MCF 10A (cell line): ENCODE data around the gene C19orf25. TPM values are rescaled to one million over a fixed set of nuclear protein-coding genes. Genes with fewer than 3 reads are reported as not detected.

Source experiments
- Bru-seq: library from RNA; stranded (reverse); fragments of 400-500 nt; gene quantifications from one replicate; lab custom pipeline; 2021; lab: Mats Ljungman, UMichigan
- BruChase-seq, 2 experiments: library from RNA; stranded (reverse); fragments of 400-500 nt; gene quantifications; one replicate each; lab custom pipeline; 2021; lab: Mats Ljungman, UMichigan
- BruUV-seq: library from RNA; stranded (reverse); fragments of 400-500 nt; replicated peaks from 2 replicates; lab custom pipeline; 2021; lab: Mats Ljungman, UMichigan
- CTCF ChIA-PET: fragments of 300-600 bp; sonication (Branson Sonifier 250); formaldehyde crosslinking; extraction: SDS; loops from one replicate; lab custom pipeline; 2021; ENCODE audit warnings: antibody characterized with exemption, inconsistent platforms; lab: Yijun Ruan, JAX
- POLR2A ChIA-PET: fragments of 300-600, 350-650 bp; sonication (Branson Sonifier 250); formaldehyde crosslinking; extraction: SDS; loops from one replicate; lab custom pipeline; 2020; ENCODE audit warnings: antibody characterized with exemption, inconsistent platforms; lab: Yijun Ruan, JAX
- DNase-seq: peaks from one replicate; pipeline ENCODE4 v3.0.0-alpha.2; 2018; ENCODE audit not compliant: unreplicated experiment
- H3K27ac Mint-ChIP-seq: one replicate; pipeline ENCODE4 v1.8.0; 2022; ENCODE audit warnings: mild to moderate bottlenecking, low read depth, mixed read lengths; ENCODE audit not compliant: unreplicated experiment
- H3K27me3 Mint-ChIP-seq: one replicate; pipeline ENCODE4 v1.8.0; 2022; ENCODE audit warnings: mixed read lengths; ENCODE audit not compliant: insufficient read depth, unreplicated experiment
- H3K36me3 Mint-ChIP-seq: one replicate; pipeline ENCODE4 v1.8.0; 2022; ENCODE audit warnings: mild to moderate bottlenecking, moderate library complexity, mixed read lengths; ENCODE audit not compliant: insufficient read depth, unreplicated experiment
- H3K4me1 Mint-ChIP-seq: one replicate; pipeline ENCODE4 v1.8.0; 2022; ENCODE audit warnings: mixed read lengths; ENCODE audit not compliant: insufficient read depth, unreplicated experiment
- H3K4me3 Mint-ChIP-seq: one replicate; pipeline ENCODE4 v1.8.0; 2022; ENCODE audit warnings: mild to moderate bottlenecking, moderate library complexity, mixed read lengths; ENCODE audit not compliant: unreplicated experiment
- H3K9me3 Mint-ChIP-seq: one replicate; pipeline ENCODE4 v1.8.0; 2022; ENCODE audit warnings: mixed read lengths; ENCODE audit not compliant: unreplicated experiment
- CTCF ChIP-seq: fragments of 200-600 bp; IDR thresholded peaks from one replicate; pipeline ENCODE4 v1.8.0; 2022; ENCODE audit warnings: antibody characterized with exemption, mild to moderate bottlenecking; ENCODE audit not compliant: unreplicated experiment
- intact Hi-C: fragments of 100-400 bp; cut with micrococcal nuclease; formaldehyde crosslinking; loops from 2 replicates; pipeline ENCODE4 v1.14.1; 2022
- long read RNA-seq: library from polyadenylated mRNA; stranded (forward); transcript quantifications from one replicate; pipeline ENCODE4 v2.0.0, GENCODE V29; 2022
- total RNA-seq: library from RNA; stranded (reverse); gene quantifications from 2 replicates; pipeline ENCODE4 v1.2.3, GENCODE V29; 2022

C19orf25 gene
- 36.3 and 40.5 TPM in 2 replicates for total RNA-seq
- percentile 59 among the genes with signal in this experiment for Bru-seq, nascent RNA
- percentile 65 among the genes with signal in this experiment for BruChase-seq, experiment 1, labeled RNA remaining after a 6-hour chase
- percentile 60 among the genes with signal in this experiment for BruChase-seq, experiment 2, labeled RNA remaining after a 2-hour chase
- long read RNA-seq, transcript C19orf25-211 (1 exons, 2,314 nt): minor isoform, 5 of 126 reads
- long read RNA-seq, transcript C19orf25-203 (3 exons, 1,837 nt): major isoform, 96 of 126 reads
- long read RNA-seq, transcript C19orf25-202 (2 exons, 2,403 nt): minor isoform, 5 of 126 reads
- long read RNA-seq, transcript C19orf25-213 (3 exons, 1,287 nt): minor isoform, 8 of 126 reads
- long read RNA-seq, partial matches to known transcripts: 2 of 126 reads
- long read RNA-seq, other reads (novel, unspliced or antisense): 4 of 126 reads

GRCh38 chr19:1478934-1479707 is at the start of gene C19orf25:
Gene C19orf25, minus strand, starts transcription at chr19:1479215. Its CDS starts 312 bp downstream, at chr19:1478903.
- Mint-ChIP-seq H3K27ac (peak within 1 kb of the TSS; percentile 99), H3K27me3 (no peaks in the 10 kb centered on the region), H3K36me3 (peaks cover 34% of the 10 kb centered on the region), H3K4me1 (peaks cover 10% of the 10 kb centered on the region), H3K9me3 (no peaks in the 10 kb centered on the region), H3K4me3 (peak within 1 kb of the TSS; percentile 95)
- no TSS peak for BruUV-seq
- CTCF ChIA-PET: no interaction called here
- intact Hi-C loops: no loop called here
- POLR2A ChIA-PET: interaction anchor here (0.6 to 1.7 kb wide), 4 partner anchors 12 to 74 kb away, joined by 3 to 5 read pairs (median 3); partner anchors contain the start of gene REEP6
- TF ChIP-seq CTCF: no peak
- peak; percentile 96 for DNase-seq

- ChIA-PET POLR2A (no interaction called here), CTCF (no interaction called here)
- TF ChIP-seq CTCF: no peak
- DNase-seq: no peak
- no peaks in the 10 kb centered on the region for H3K36me3 Mint-ChIP-seq
- H3K4me1 Mint-ChIP-seq: no peaks in the 10 kb centered on the region
- H3K27me3 Mint-ChIP-seq: peaks cover 36% of the 10 kb centered on the region
- H3K27ac Mint-ChIP-seq: no peak overlapping the region
- H3K9me3 Mint-ChIP-seq: no peaks in the 10 kb centered on the region
- no TSS peak for BruUV-seq
- intact Hi-C loops: no loop called here
- H3K4me3 Mint-ChIP-seq: no peak overlapping the region
Observed at GRCh38 chr19:1527650-1528309, 48.8 kb upstream of the C19orf25 start.

- Mint-ChIP-seq H3K36me3 (no peaks in the 10 kb centered on the region), H3K27ac (no peak overlapping the region), H3K4me3 (no peak overlapping the region), H3K9me3 (no peaks in the 10 kb centered on the region), H3K4me1 (no peaks in the 10 kb centered on the region), H3K27me3 (peaks cover 36% of the 10 kb centered on the region)
- DNase-seq: peak; percentile 34
- intact Hi-C loops: no loop called here
- no TSS peak for BruUV-seq
- ChIA-PET CTCF (interaction anchor here (0.6 kb wide), 1 partner anchor 10 kb away, joined by 4 read pairs; no protein-coding TSS in a partner anchor), POLR2A (no interaction called here)
- no peak for TF ChIP-seq CTCF
Observed at GRCh38 chr19:1526979-1527649, 48.1 kb upstream of the C19orf25 start.
